DOHH2 (cell line): ENCODE data around the gene ZNF460.

Experiments used
- H3F3A ChIP-seq: fragments of 200-600 bp; sonication (generic), shearing (Covaris generic); 2 replicates; pipeline ENCODE4 v1.6.0; 2016; ENCODE audit warnings: antibody characterized with exemption, mild to moderate bottlenecking; ENCODE audit not compliant: control insufficient read depth, insufficient read depth
- H3K27ac ChIP-seq: fragments of 200-600 bp; sonication (generic); 2 replicates; pipeline ENCODE4 v1.5.1; 2014; ENCODE audit warnings: low read depth, mild to moderate bottlenecking, low read length, moderate library complexity
- H3K27me3 ChIP-seq: fragments of 200-600 bp; sonication (generic); 2 replicates; pipeline ENCODE4 v1.6.1; 2014; ENCODE audit warnings: mild to moderate bottlenecking, low read length, mixed read lengths; ENCODE audit not compliant: control insufficient read depth
- H3K36me3 ChIP-seq: fragments of 200-600 bp; sonication (generic); 2 replicates; pipeline ENCODE4 v1.6.1; 2014; ENCODE audit warnings: mild to moderate bottlenecking, low read length, moderate library complexity, mixed read lengths; ENCODE audit not compliant: control insufficient read depth
- H3K4me1 ChIP-seq: fragments of 200-600 bp; sonication (generic); 2 replicates; pipeline ENCODE4 v1.6.1; 2014; ENCODE audit warnings: mild to moderate bottlenecking, low read length, mixed read lengths; ENCODE audit not compliant: control insufficient read depth
- H3K4me2 ChIP-seq: fragments of 200-600 bp; sonication (generic); 2 replicates; pipeline ENCODE4 v1.6.0; 2014; ENCODE audit warnings: mild to moderate bottlenecking, low read length, moderate library complexity
- H3K4me3 ChIP-seq: fragments of 200-600 bp; sonication (generic); 2 replicates; pipeline ENCODE4 v1.5.1; 2014; ENCODE audit warnings: mild to moderate bottlenecking, low read length, mixed read lengths
- H3K79me2 ChIP-seq: fragments of 200-600 bp; sonication (generic); 2 replicates; pipeline ENCODE4 v1.6.1; 2014; ENCODE audit warnings: mild to moderate bottlenecking, low read length, mixed read lengths; ENCODE audit not compliant: control insufficient read depth
- H3K9me2 ChIP-seq: fragments of 200-600 bp; sonication (generic); replicated peaks from 2 replicates; pipeline ENCODE4 v1.6.1; 2014; ENCODE audit warnings: mild to moderate bottlenecking, low read length, mixed read lengths; ENCODE audit not compliant: control insufficient read depth
- H3K9me3 ChIP-seq: fragments of 200-600 bp; sonication (generic); 2 replicates; pipeline ENCODE4 v1.6.1; 2014; ENCODE audit warnings: antibody characterized with exemption, low read length, mixed read lengths; ENCODE audit not compliant: control insufficient read depth, insufficient read depth
- H4K20me1 ChIP-seq: fragments of 200-600 bp; sonication (generic); 2 replicates; pipeline ENCODE4 v1.6.0; 2014; ENCODE audit warnings: low read depth, mild to moderate bottlenecking, antibody characterized with exemption, low read length, moderate library complexity; ENCODE audit not compliant: control insufficient read depth, insufficient read depth
- EZH2phosphoT487 ChIP-seq: fragments of 200-600 bp; sonication (generic); IDR thresholded peaks from 2 replicates; pipeline ENCODE4 v1.6.1; 2017; ENCODE audit warnings: borderline replicate concordance, mild to moderate bottlenecking, antibody characterized with exemption, low read length, moderate library complexity, mixed read lengths
- TF ChIP-seq, protein P1 (sequence below): fragments of 200-600 bp; sonication (generic); IDR thresholded peaks from one replicate; pipeline ENCODE4 v1.5.1; 2014; ENCODE audit warnings: antibody characterized with exemption, mild to moderate bottlenecking, low read depth, low read length; ENCODE audit not compliant: poor library complexity, severe bottlenecking

Gene ZNF460

DNA sequence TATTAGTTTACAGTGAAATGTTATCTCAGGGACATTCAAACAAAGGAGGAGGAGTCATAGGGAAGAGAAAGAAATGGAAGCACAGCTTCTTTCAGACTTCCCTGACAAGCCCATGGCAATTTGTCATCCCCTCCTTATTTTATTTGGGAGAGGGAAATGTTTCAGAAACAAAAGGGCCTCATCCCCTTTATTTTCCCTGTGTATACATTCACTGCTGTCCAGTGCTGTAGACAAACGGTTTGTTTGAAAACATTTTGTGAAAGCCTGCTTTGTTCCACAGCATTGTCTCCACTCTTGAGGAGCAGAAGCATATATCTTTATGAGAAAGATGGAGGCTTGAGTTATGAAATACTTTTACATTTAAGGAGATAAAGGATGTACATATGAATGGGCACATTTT is 12.3 kb downstream of the ZNF460 start:
- H3K4me3 ChIP-seq, result no peak overlapping the region
- TF ChIP-seq, protein P1, sequence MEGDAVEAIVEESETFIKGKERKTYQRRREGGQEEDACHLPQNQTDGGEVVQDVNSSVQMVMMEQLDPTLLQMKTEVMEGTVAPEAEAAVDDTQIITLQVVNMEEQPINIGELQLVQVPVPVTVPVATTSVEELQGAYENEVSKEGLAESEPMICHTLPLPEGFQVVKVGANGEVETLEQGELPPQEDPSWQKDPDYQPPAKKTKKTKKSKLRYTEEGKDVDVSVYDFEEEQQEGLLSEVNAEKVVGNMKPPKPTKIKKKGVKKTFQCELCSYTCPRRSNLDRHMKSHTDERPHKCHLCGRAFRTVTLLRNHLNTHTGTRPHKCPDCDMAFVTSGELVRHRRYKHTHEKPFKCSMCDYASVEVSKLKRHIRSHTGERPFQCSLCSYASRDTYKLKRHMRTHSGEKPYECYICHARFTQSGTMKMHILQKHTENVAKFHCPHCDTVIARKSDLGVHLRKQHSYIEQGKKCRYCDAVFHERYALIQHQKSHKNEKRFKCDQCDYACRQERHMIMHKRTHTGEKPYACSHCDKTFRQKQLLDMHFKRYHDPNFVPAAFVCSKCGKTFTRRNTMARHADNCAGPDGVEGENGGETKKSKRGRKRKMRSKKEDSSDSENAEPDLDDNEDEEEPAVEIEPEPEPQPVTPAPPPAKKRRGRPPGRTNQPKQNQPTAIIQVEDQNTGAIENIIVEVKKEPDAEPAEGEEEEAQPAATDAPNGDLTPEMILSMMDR, result no peak
- no peak for TF ChIP-seq EZH2phosphoT487
- H3F3A ChIP-seq, result no peaks in the 10 kb centered on the region
- no peaks in the 10 kb centered on the region for H3K9me2 ChIP-seq
- peaks cover 82% of the 10 kb centered on the region for H3K36me3 ChIP-seq
- no peaks in the 10 kb centered on the region for H4K20me1 ChIP-seq
- H3K9me3 ChIP-seq, result peaks cover 36% of the 10 kb centered on the region; the same call in 1 of the 2 replicates
- no peaks in the 10 kb centered on the region for H3K27me3 ChIP-seq
- no peak overlapping the region for H3K27ac ChIP-seq
- H3K4me1 ChIP-seq, result no peaks in the 10 kb centered on the region
- peaks cover 55% of the 10 kb centered on the region for H3K79me2 ChIP-seq
- H3K4me2 ChIP-seq, result no peak overlapping the region

DNA sequence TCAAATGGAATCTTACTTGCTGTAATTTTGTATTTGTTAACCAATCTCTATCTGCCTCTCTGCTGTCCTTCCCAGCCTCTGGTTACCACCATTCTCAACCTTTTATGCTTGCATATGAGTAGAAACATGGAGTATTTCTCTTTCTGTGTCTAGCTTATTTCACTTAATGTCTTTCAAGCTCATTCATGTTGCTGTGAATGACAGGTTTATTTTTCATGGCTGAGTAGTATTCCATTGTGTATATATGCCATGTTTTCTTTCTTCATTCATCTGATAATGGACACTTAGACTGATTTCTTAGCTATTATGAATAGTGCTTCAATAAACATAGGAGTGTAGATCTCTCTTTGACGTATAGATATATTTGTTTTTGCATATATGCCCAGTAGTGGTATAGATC is 13.4 kb downstream of the ZNF460 start:
- H3K9me2 ChIP-seq, result no peaks in the 10 kb centered on the region
- H3K27me3 ChIP-seq, result no peaks in the 10 kb centered on the region
- H3K4me1 ChIP-seq, result no peaks in the 10 kb centered on the region
- no peak overlapping the region for H3K4me3 ChIP-seq
- H3K4me2 ChIP-seq, result no peak overlapping the region
- H3K79me2 ChIP-seq, result peaks cover 49% of the 10 kb centered on the region
- H3K27ac ChIP-seq, result no peak overlapping the region
- H3F3A ChIP-seq, result no peaks in the 10 kb centered on the region
- no peaks in the 10 kb centered on the region for H4K20me1 ChIP-seq
- TF ChIP-seq, protein P1, result no peak
- no peak for TF ChIP-seq EZH2phosphoT487
- peaks cover 35% of the 10 kb centered on the region; the same call in 1 of the 2 replicates for H3K9me3 ChIP-seq
- H3K36me3 ChIP-seq, result peaks cover 75% of the 10 kb centered on the region

DNA sequence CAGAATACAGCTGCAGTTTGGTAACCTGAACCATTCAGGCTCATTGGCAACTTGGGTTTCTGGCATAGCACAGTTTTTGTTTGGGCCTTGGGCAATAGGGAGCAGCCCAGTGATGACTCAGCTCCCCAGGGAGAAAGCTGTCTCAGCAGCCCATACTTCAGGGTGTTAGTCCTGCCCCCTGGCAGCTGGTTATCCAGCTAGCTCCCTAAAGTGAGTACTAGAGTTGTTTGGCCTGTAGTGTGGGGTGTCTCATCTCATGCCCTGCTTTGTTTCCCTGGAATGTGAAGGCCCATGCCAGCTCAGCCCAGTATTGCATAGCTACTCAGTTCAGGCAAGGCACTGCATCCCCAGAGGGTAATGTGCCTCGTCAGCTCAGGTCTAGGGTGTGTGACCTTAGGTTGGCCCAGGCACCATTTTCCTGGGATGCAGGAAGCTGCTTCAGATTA is 21.8 kb downstream of the ZNF460 start:
- no peaks in the 10 kb centered on the region for H3F3A ChIP-seq
- H3K36me3 ChIP-seq, result peaks cover 39% of the 10 kb centered on the region

More for the DNA sequence above, 21.8 kb downstream of the ZNF460 start:
- Histone ChIP-seq H3K9me2 (no peaks in the 10 kb centered on the region), H3K4me2 (no peak overlapping the region), H3K4me1 (no peaks in the 10 kb centered on the region), H3K9me3 (peaks cover 18% of the 10 kb centered on the region; the same call in 1 of the 2 replicates), H4K20me1 (no peaks in the 10 kb centered on the region), H3K79me2 (peaks cover 16% of the 10 kb centered on the region), H3K4me3 (no peak overlapping the region), H3K27ac (no peak overlapping the region), H3K27me3 (no peaks in the 10 kb centered on the region)
- TF ChIP-seq EZH2phosphoT487, result no peak
- TF ChIP-seq, protein P1, result no peak
